Amniotic stem cell (primary cell): Measurements from ENCODE around the gene MAT2B.

Experiments
- DNase-seq: peaks from one replicate; lab custom pipeline; 2025; lab: John Stamatoyannopoulos, UW

The MAT2B gene

DNA sequence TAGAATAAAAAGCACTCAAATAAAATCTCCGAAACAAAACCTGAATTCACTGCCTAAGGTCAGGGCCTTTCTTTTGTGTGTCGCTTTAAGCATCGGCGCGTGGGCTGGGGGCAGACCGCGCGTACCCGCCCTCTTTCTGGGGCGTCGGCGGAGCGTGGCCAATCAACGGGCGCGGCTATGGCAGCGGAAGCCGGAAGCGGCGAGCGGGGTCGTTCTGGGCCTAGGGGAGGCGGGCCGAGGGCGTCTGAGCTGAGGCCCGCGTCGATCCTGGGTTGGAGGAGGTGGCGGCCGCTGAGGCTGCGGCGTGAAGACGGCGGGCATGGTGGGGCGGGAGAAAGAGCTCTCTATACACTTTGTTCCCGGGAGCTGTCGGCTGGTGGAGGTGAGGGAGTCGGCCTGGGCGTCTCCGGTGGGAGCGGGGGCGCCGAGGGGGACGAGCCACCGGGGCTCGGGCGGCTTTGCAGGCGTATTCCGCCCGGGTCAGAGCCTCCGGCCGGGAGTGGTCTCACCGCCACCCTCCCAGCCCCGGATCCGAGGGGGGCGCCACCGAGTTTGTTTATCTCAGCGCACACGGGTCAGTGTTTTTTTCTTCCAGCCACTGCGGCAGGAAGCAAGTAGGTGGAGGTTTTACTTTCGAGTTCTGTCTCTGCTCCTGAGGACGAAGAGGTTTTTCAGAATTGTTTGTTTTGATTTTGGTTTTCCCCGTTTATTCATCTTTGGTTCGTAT lies at the start of gene MAT2B:
Gene MAT2B, plus strand, starts transcription at position 252 of the 727 bp plus-strand sequence. Its CDS starts 68 bp downstream, at position 320.
- DNase-seq = peak; percentile 89

- DNase-seq = no peak
Measured at GRCh38 chr5:163456029-163456589, 49.3 kb upstream of the MAT2B start.

DNA sequence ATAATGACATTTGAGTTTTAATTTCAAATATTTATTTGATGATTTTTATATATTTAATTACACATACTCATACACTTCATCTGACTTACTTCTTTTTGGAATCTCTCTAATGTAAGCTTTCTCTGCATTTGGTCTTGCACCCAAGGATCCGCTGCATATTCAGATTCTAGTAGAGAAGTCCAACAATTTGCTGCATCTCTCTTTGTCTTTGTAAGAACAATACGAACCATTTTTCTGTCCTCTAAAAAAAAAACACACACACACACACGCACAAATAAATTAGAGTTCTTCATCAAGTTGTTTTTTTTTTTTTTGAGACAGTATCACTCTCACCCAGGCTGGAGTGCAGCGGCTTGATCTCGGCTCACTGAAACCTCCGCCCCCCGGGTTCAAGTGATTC lies 48.6 kb upstream of the MAT2B start:
- no peak for DNase-seq

- DNase-seq = no peak
Measured at GRCh38 chr5:163458778-163459385, 46.5 kb upstream of the MAT2B start.

GRCh38 chr5:163459462-163459818 lies 46.0 kb upstream of the MAT2B start:
- DNase-seq = no peak

GRCh38 chr5:163459819-163460561 lies 45.4 kb upstream of the MAT2B start, which contains the start of gene NUDCD2:
Gene NUDCD2, minus strand, starts transcription at chr5:163460102. Its CDS starts 52 bp downstream, at chr5:163460050.
- DNase-seq = peak; percentile 95

DNA sequence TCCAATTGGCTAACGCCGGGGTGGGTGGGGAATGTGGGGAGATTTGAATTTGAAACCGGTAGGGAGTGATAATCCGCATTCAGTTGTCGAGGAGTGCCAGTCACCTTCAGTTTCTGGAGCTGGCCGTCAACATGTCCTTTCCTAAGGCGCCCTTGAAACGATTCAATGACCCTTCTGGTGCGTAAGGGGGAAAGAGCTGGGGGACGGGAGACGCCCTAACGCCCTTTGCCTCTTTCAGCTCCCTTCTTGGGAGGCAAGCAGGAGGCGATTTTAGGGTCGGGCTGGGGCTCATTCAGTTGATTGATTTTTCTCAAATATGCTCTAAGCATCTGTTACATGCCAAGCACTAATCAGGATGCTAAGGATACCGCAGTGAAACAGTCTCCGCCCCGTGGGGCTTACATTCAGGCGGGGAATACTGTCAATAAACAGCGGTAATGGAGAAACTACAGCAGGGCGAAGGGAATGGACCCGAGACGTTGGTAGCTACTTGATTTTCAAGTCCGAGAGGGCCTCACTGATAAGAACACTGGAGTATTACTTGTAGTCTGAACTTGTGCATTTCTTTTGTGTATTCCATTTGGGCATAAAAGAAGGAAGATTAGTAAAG lies 44.8 kb upstream of the MAT2B start, which contains the start of gene HMMR:
Gene HMMR, plus strand, starts transcription at position 71 of the 610 bp plus-strand sequence. Its CDS starts 61 bp downstream, at position 132.
- no peak for DNase-seq

DNA sequence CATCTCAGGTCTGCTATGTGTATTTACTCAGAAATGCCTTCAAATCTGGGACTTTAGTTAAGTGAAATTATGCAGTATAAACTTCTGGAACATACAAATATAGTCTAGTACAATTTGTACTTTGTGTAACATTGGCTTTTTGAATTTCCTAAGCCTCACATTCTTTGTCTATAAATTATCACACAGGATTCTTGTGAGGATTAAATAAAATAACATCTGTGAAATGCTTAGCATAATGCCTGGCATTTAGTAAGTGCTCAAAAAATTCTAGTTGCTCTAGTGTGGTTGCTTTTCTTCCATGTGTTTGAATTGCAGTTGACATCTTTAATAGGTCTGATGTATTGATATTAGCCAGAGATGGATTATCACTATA lies 42.4 kb upstream of the MAT2B start:
- no peak for DNase-seq

- DNase-seq = no peak
Measured at GRCh38 chr5:163467682-163468081, 37.7 kb upstream of the MAT2B start.

DNA sequence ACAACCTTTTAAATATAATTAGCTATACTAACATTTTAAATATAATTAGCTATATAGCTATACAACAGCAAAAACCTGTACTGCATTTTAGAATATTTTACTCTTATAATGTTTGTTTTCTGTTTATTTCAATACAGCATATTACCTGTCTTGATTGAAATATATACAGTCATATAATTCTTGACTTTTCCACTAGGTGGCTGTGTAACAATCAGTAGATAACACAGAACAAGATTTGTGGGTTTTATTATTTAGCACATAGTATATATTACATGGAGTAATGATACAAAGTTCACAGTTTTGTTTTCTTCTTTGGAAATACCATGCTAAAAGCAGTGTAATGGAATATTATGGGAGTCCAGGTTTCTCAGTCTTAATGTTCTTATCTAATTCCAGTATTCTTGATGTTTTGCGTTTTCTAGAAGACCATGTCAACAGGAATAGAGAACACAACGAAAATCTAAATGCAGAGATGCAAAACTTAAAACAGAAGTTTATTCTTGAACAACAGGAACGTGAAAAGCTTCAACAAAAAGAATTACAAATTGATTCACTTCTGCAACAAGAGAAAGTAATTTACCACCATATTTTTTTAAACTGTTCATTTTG lies 31.7 kb upstream of the MAT2B start:
- DNase-seq = no peak

DNA sequence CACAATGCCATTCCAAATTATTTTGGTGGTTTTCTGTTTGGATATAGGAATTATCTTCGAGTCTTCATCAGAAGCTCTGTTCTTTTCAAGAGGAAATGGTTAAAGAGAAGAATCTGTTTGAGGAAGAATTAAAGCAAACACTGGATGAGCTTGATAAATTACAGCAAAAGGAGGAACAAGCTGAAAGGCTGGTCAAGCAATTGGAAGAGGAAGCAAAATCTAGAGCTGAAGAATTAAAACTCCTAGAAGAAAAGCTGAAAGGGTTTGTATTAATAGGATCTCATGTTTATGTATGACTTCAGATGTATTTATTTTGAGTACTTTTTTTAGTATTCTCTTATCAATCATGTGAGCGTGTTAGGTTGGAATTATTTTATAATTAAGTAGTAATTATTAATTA lies 30.0 kb upstream of the MAT2B start:
- DNase-seq = no peak

DNA sequence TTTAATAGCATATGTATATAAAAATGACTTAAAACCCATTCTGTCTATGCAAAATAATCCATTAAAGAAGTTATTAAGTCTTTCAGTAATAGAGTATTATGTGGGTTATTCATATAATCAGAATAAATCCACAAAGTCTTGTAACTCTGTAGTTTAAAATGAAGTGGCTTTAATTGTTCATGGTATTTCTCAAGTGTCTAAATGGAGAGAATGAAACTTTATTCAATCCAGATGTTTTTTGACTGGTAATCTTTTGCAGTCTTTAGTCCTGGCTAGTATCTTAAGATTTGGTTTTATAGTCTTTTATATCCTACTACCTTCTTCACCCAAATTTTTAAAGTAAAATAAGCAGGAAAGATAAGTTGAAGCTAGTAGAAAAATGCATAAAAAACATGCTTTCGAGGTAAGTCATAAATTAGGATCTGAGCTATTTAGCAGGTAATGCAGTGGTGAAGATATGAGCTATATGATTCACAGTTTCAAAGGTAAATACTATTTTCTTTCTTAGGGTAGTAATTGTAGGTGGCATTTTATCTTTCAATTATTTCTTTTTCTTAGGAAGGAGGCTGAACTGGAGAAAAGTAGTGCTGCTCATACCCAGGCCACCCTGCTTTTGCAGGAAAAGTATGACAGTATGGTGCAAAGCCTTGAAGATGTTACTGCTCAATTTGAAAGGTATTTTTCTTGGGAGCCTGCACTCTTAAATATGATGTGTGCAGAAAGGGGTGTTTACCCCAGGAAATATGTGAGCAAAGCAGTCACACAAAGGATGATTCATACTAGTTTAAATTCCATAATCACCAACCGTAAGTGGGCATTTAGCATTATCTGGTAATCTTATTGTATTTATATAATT lies 27.1 kb upstream of the MAT2B start:
- DNase-seq = no peak

GRCh38 chr5:163478982-163479271 lies 26.5 kb upstream of the MAT2B start:
- no peak for DNase-seq

GRCh38 chr5:163489055-163489744 lies 16.2 kb upstream of the MAT2B start:
- no peak for DNase-seq

GRCh38 chr5:163489745-163490075 lies 15.7 kb upstream of the MAT2B start:
- DNase-seq = no peak

DNA sequence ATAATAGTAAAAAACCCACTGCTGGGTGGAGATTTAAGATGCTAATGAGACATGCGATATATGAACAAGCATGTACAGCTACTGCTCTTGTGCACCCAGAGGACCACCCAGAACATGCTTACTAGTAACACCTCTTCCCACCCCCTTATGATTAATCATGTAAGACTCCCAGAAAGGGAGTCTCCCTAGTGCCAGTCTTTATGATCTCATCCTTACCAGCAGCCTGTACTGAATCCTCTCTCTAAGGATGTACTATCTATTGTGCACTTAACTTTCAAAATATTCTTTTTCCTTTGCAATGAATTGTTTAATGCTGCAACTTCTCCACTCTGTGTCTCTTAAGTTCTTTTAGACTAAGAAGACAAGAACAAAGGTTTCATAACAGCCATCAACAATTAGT lies 9.1 kb upstream of the MAT2B start:
- no peak for DNase-seq

GRCh38 chr5:163497315-163497714 lies 8.1 kb upstream of the MAT2B start:
- no peak for DNase-seq

DNA sequence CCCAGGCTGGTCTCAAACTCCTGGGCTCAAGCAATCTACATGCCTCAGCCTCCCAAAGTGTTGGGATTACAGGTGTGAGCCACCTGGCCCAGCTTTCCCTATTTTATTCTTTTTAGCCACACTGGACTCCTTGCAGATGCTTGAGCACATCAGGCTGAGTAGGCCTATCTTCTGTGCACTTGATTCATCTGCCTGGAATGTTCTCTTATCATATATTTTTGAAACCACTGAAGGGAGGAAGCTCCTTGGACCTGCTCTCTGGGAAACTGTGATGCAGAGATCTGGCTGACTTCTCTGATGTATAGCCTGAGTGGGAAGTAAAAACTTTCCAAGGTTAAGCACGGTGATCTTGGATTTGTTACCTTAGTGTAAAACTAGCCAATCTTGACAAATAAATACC lies 6.5 kb upstream of the MAT2B start:
- DNase-seq = peak; percentile 33

DNA sequence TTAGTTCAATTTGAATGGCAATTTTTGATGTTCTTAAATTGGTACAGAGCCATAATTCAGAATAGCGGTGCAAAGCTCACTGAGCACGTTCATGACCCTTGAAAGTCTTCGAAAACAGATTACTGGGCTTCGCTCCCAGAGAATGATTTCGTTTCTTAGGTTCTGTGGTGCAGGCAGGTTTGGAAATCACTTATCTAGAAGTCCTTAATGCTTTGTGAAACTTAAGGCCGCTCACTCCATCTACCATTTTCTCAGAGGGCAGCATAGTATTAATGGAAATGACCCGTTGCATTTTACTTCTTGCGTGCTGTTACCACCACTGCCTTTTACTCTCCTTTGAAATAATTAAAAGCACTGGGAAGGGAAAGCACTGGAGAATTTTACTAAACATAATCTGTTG lies 2.9 kb upstream of the MAT2B start:
- DNase-seq = no peak
